ENCODE measurements around the gene MBD3L3. TPM values are rescaled to one million over a fixed set of nuclear protein-coding genes. Genes with fewer than 3 reads are reported as not detected.

MBD3L3 gene
- total and polyA plus RNA-seq, 9 of the 15 experiments (the other 6 are each of a cell fraction or from before 2014, with no cell fraction given), result not detected

GRCh38 chr19:7069042-7069903 lies 10.8 kb upstream of the MBD3L3 start, which contains the start of gene ZNF557:
Gene ZNF557, plus strand, starts transcription at chr19:7069703. Its CDS starts 5,372 bp downstream, at chr19:7075075.
- Histone ChIP-seq H2AFZ (ENCODE audit: low read depth, low read length) (peak within 1 kb of the TSS; percentile 100), H4K20me1 (replicated peaks; ENCODE audit: control insufficient read depth, insufficient read depth, low read length) (no peaks in the 10 kb centered on the region), H3K4me1 (replicated peaks in 1 of 2; ENCODE audit: control insufficient read depth in 2 of 2, insufficient read depth in 2 of 2, low read length in 2 of 2) (peaks cover 3 to 8% of the 10 kb centered on the region in 2 experiments; a peak in 2 of 5 replicates), H3K9ac (ENCODE audit: insufficient read depth in 1 of 2, low read depth in 2 of 2, low read length in 2 of 2) (peak within 1 kb of the TSS; percentile 88 to 92), H3K4me2 (ENCODE audit: insufficient read depth, low read length) (peak within 1 kb of the TSS; percentile 92), H3K36me3 (ENCODE audit: control insufficient read depth, insufficient read depth, low read length) (peaks cover 29% of the 10 kb centered on the region), H3K79me2 (ENCODE audit: control insufficient read depth, insufficient read depth, low read length) (peaks cover 13% of the 10 kb centered on the region), H3K9me3 (replicated peaks; ENCODE audit: control insufficient read depth, insufficient read depth, low read depth, low read length) (no peaks in the 10 kb centered on the region), H3K27me3 (ENCODE audit: control insufficient read depth in 2 of 2, insufficient read depth in 2 of 2, low read length in 2 of 2) (no peaks in the 10 kb centered on the region), H3K9me1 (ENCODE audit: control insufficient read depth, insufficient read depth, low read length) (no peaks in the 10 kb centered on the region), H3K4me3 (peak within 1 kb of the TSS; percentile 98), H3K27ac (ENCODE audit: extremely low read depth, low read depth, low read length) (peak within 1 kb of the TSS; percentile 92)
- 2% methylated on average over 50 of the region's 56 CpGs for WGBS (ENCODE audit: insufficient coverage, low coverage, missing lambda C conversion rate)
- BruUV-seq (replicated peaks), result no TSS peak
- FAIRE-seq, result peak; percentile 86
- in situ Hi-C loops (cut with MboI), result loop anchor here (5.0 kb wide), 1 partner anchor 42 kb away; no protein-coding TSS in a partner anchor
- DNase-seq (ENCODE audit: extremely low read depth in 1 of 4, low spot score in 3 of 4), result peak; percentile 94 to 98 (median 96)
- ChIA-PET POLR2A (interaction anchor here (0.6 to 1.7 kb wide), 4 partner anchors 9 to 452 kb away, joined by 3 to 7 read pairs (median 6); no protein-coding TSS in a partner anchor), CTCF (ENCODE audit: low intra/inter-chr PET ratio) (interaction anchor here (0.6 kb wide), 1 partner anchor 56 kb away, joined by 3 read pairs; no protein-coding TSS in a partner anchor)
- ATAC-seq, result peak; percentile 100
- intact Hi-C loops (cut with micrococcal nuclease), result no loop called here
- no peak for TF ChIP-seq BCOR (IDR thresholded peaks at IDR 0.05)
- TF ChIP-seq RREB1 (CRISPR knock-in tag; IDR thresholded peaks at IDR 0.05), result 0 out of 2 replicates have a peak, but pooled peaks have one; percentile 28
- no peak for TF ChIP-seq ZNF79 (CRISPR knock-in tag; IDR thresholded peaks at IDR 0.05; ENCODE audit: low read depth)
- peak; percentile 78; the same call in 1 of the 2 replicates for TF ChIP-seq SP1 (CRISPR knock-in tag; IDR thresholded peaks at IDR 0.05)
- 0 out of 2 replicates have a peak, but pooled peaks have one; percentile 36 for TF ChIP-seq KLF1 (tag; IDR thresholded peaks at IDR 0.05)
- TF ChIP-seq E2F6 (IDR thresholded peaks at IDR 0.05; ENCODE audit: borderline replicate concordance in 1 of 2, extremely low read depth in 1 of 2, insufficient read depth in 1 of 2, insufficient read length in 1 of 2, low read depth in 1 of 2, low read length in 1 of 2, poor library complexity in 1 of 2, severe bottlenecking in 1 of 2), result peak in 1 of 2 experiments; percentile 31
- TF ChIP-seq MCM5 (IDR thresholded peaks at IDR 0.05; ENCODE audit: low read depth), result no peak
- TF ChIP-seq RCOR1 (IDR thresholded peaks at IDR 0.05; ENCODE audit: borderline replicate concordance in 1 of 2, low read depth in 2 of 2, low read length in 2 of 2), result no peak
- TF ChIP-seq CREB1 (IDR thresholded peaks at IDR 0.05), result peak; percentile 16; the same call in 1 of the 2 replicates
- peak; percentile 43; the same call in 1 of the 2 replicates for TF ChIP-seq CREB1 (CRISPR knock-in tag; IDR thresholded peaks at IDR 0.05)
- TF ChIP-seq ELF1 (tag; IDR thresholded peaks at IDR 0.05), result peak; percentile 96
- peak; percentile 2; the same call in 1 of the 2 replicates for TF ChIP-seq EP300 (IDR thresholded peaks at IDR 0.05; ENCODE audit: low read length)
- peak in 1 of 2 experiments; percentile 53; a peak in 1 of 4 replicates for TF ChIP-seq TEAD1 (CRISPR knock-in tag; IDR thresholded peaks at IDR 0.05)
- TF ChIP-seq ADNP (tag; IDR thresholded peaks at IDR 0.05), result no peak

All from K562 (cell line).